HG03139 (cell line): Measurements from ENCODE around the gene FAM24B.
"Not testable (repeated sequence)": the region's sequence is repeated elsewhere in the genome, so short reads cannot be mapped to it uniquely, and the experiment has no call there.

Source experiments
- ATAC-seq: cut with Tn5 transposase; IDR thresholded peaks from one replicate; pipeline ENCODE4 v1.9.1; 2021; ENCODE audit not compliant: unreplicated experiment

Gene FAM24B, protein sequence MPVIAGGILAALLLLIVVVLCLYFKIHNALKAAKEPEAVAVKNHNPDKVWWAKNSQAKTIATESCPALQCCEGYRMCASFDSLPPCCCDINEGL

GRCh38 chr10:122879339-122880273, at the start of gene FAM24B:
FAM24B (minus strand) TSS chr10:122879581; CDS start chr10:122850515, 29,066 bp downstream.
- peak; percentile 70 for ATAC-seq

DNA sequence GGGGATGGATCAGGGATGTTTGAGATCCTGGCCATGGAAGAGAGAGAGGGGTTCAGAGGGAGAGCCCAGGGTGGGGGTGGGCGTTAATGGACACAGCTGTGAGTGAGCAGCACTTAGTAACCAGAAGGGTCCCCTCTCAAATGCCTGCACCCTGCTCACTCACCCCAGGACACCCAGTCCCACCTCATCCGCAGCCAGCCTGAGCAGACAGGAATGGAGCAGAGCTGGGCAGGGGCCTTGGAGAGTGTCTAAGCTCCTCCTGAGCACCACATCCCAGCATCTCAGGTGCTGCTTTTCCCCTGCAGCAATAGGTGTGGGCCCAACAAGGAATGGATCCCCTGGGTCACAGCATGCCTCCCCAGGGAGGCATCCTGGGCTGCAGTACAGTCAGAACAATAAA, 36.3 kb upstream of the FAM24B start:
- no peak for ATAC-seq

DNA sequence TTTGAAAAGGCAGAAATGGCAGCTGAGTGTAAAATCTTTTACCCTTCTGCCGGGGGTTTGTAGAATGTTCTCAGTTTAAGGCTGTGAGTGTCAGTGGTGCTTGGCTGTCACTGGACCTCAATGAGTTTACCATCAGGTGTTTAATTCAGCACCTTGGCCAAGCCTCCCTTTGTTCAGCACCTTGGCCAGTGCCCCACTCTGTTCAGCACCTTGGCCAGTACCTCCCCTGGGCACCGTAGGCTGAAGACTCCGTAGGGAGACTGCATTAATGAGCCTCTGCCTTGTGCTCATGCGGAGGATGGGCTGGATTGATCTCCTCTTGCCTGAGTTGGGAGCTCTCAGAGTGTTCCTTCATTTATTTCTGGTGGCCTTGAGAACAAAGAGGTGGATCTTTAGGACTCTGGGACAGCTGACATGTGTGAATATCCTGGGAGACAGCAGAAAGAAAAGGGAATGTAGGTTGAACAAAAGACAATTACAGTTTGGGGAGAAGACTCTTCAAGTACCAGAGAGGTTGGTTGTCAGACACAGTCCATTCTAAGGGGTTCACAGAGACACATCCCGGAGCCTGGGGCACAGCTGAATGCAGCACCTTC, 32.6 kb upstream of the FAM24B start:
- no peak for ATAC-seq

DNA sequence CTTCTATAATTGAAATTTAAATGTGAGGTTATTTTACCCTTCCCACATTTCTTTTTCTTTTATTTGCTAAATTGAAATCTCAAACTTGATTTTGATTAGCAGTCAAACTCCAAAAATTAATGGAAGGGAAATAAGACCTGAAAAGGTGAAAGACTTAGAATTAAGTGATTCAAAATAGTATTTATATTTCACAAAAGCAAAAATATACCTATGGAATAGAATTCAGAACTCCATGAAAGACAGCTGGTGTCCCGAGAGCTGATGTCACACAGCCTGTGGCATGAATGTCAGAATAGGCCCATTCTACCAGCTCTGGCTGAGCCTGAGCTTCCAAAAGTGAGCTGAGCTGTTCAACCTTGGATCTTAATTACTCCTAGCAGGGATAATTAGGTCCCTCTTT, 30.9 kb upstream of the FAM24B start, which contains the start of gene FAM24A:
Gene FAM24A, plus strand, starts transcription at position 301 of the 400 bp plus-strand sequence. CDS start 1,025 bp downstream, outside the sequence.
- ATAC-seq, result no peak

DNA sequence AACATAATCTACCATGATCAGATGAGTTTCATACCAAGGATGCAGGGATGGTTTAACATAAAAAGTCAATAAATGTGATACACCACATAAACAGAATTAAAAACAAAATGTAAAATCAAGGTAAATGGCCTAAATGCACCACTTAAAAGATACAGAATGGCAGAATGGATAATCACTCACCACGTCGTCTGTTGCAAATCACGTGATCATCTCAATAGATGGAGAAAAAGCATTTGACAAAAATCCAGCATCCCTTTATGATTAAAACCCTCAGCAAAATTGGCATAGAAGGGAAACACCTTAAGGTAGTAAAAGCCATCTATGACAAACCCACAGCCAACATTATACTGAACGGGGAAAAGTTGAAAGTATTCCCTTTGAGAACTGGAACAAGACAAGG, 24.5 kb upstream of the FAM24B start:
- not testable (repeated sequence) for ATAC-seq

- ATAC-seq, result no peak
Observed at GRCh38 chr10:122894261-122894944, 15.0 kb upstream of the FAM24B start.

DNA sequence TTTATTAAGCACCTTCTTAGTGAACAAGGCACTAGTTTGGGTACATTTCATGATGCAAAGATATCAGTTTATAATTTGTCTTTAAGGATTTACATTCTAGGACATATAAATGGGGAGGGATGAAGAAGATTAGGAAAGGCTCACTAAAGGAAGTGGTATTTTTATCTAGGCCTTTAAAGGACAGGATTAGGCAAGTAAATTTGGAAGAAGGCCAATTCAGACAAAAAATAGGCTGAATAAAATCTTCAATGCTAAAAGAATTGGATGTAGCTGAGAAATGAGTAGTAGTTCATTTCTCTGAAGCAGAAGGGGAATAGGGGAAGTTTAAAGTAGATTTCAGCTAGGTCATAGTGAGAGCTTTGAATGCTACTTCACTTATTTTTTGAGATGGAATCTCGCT, 4.8 kb upstream of the FAM24B start:
- ATAC-seq, result no peak

DNA sequence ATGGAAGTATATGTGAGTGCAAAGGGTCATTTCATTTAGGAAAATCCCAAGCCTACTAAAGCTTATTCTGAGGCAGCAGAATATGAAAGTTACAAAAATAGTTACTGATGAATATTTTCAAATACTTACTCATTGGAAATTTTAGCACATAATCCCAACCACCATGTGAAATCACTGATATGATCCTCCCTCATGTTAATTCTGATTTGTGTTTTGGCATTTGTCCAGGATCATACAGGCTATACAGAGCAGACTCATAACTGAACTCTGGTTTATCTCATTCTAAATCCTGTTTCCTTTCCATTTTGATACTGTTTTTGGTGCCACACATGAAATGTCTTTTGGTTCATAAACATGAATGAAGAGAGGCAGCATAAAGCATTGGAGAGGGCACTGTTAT, 3.4 kb upstream of the FAM24B start:
- ATAC-seq, result no peak

GRCh38 chr10:122878799-122879338, 512 bp downstream of the FAM24B start:
- ATAC-seq, result peak; percentile 16

DNA sequence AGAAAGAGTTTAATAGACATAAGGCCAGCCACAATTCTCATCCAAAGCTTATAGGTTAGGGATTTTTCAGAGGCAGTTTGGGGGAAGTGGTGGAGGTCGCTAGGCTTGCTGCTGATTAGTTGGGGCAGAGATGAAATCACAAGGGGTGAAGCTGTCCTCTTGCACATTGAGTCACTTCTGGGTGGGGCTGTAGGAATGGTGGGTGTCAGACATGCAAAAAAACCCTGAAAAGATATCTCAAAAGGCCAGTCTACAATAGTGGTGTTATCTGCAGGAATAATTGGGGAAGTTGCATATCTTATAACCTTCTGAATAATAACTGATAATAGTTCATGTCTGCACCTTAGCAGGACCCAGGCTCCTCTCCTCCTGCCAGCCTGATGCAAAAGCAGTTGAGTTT, 2.1 kb downstream of the FAM24B start:
- no peak for ATAC-seq

GRCh38 chr10:122876467-122876855, 2.9 kb downstream of the FAM24B start:
- no peak for ATAC-seq

GRCh38 chr10:122875843-122876466, 3.4 kb downstream of the FAM24B start:
- ATAC-seq, result no peak

GRCh38 chr10:122871947-122872346, 7.4 kb downstream of the FAM24B start:
- ATAC-seq, result not testable (repeated sequence)

- ATAC-seq, result not testable (repeated sequence)
Observed at GRCh38 chr10:122868768-122869167, 10.6 kb downstream of the FAM24B start.

DNA sequence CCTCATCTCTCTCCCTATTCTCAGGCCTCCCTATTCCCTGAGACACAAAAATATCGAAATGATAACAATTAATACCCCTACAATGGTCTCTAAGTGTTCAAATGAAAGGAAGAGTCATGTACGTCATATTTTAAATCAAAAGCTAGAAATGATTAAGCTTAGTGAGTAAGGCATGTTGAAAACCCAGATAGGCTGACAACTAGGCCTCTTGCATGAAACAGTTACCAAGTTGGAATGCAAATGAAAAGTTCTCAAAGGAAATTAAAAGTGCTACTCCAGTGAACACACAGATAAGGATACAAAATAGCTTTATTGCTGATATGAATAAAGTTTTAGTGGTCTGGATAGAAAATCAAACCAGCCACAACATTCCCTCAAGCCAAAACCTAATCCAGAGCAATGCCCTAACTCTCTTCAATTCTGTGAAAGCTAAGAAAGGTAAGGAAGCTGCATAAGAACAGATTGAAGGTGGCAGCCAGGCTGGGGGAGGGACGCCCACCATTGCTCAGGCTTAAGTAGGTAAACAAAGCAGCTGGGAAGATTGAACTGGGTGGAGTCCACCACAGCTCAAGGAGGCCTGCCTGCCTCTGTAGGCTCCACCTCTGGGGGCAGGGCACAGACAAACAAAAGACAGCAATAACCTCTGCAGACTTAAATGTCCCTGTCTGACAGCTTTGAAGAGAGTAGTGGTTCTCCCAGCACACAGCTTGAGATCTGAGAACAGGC, 12.5 kb downstream of the FAM24B start:
- not testable (repeated sequence) for ATAC-seq

- no peak for ATAC-seq
Observed at GRCh38 chr10:122864901-122865300, 14.5 kb downstream of the FAM24B start.

DNA sequence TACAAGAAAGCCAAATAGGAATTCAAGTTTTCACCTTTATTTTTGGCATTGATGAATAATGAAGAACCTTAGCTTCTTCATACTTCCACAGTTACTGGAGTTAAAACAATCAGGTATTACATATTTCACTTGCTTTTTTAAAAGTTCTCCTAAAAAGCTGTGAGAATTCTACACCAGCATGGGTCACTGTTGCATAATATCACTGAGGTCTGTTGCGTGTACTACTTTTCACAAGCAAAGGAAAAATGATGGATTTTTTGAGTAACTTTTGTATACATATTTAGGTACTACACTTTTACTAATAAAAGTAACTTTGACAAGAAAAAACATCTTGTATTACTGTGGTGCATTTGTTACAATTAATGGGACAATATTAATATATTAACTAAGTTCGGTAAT, 15.2 kb downstream of the FAM24B start:
- no peak for ATAC-seq

GRCh38 chr10:122863216-122864193, 15.9 kb downstream of the FAM24B start:
- ATAC-seq, result no peak

DNA sequence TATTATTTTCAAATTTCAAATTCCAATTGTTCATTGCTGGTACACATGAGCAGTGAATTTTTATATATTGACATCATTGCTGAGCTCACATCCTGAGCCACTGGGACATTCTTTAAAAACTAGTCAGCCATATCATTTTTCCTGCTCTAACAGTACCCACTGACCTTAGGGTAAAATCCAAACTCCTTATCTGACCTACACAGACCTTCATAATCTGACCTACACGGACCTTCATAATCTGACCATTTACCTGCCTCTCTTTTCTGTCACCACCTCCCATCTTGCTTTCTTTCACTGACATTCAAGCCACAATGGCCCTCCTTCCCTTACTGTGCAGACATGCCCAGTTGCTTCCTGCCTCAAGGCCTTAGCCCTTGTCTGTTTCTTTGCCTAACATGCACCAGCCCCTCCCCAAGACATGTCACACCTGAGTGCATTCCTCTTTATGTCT, 17.6 kb downstream of the FAM24B start:
- no peak for ATAC-seq
